SU-DHL-6 (cell line): ENCODE results near the gene FAH.

Experiments used
- EZH2phosphoT487 ChIP-seq: fragments of 200-600 bp; sonication (generic), shearing (Covaris generic); conservative IDR thresholded peaks from 2 replicates; pipeline ENCODE4 v1.6.1; 2018; ENCODE audit warnings: mild to moderate bottlenecking, antibody characterized with exemption, low read length, moderate library complexity, mixed read lengths
- TF ChIP-seq, protein P1 (sequence below): fragments of 200-600 bp; sonication (generic); IDR thresholded peaks from one replicate; pipeline ENCODE4 v1.5.1; 2017; ENCODE audit warnings: antibody characterized with exemption, mild to moderate bottlenecking, low read length, moderate library complexity; ENCODE audit not compliant: insufficient read depth, poor library complexity, severe bottlenecking

DNA sequence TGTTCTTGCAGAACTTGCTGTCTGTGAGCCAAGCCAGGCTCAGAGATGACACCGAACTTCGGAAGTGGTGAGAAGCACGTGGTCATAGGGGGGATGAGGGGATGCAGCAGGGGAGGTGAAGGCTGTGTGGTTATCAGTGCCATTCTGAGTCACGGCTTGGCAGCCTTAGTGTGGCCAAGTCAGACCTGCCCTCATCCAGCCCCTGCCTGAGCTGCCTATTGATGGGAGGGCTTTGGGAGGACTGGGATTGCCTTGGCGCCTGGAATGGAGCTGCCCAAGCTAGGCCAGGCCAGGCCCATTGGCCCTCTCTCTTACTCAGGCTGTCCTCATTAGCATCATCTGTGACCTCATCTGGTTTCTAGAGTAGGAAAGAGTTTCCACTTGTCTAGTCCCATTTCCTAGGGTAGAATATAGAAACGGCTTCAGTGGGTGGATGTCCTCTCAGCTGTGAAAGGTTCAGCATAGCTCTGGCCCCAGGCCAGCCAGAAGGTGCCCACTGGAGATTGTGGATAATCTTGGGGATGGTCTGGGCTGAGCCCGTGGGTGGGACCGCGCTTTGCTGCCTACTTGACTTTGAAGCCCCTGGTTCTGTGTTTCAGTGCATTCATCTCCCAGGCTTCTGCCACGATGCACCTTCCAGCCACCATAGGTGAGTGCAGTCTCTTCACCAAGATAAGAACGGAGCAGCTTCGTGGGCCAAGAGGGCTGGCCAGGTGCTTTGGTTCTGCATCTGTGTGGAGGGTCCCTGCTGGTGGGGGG lies 7.2 kb downstream of the FAH start:
- TF ChIP-seq, protein P1, sequence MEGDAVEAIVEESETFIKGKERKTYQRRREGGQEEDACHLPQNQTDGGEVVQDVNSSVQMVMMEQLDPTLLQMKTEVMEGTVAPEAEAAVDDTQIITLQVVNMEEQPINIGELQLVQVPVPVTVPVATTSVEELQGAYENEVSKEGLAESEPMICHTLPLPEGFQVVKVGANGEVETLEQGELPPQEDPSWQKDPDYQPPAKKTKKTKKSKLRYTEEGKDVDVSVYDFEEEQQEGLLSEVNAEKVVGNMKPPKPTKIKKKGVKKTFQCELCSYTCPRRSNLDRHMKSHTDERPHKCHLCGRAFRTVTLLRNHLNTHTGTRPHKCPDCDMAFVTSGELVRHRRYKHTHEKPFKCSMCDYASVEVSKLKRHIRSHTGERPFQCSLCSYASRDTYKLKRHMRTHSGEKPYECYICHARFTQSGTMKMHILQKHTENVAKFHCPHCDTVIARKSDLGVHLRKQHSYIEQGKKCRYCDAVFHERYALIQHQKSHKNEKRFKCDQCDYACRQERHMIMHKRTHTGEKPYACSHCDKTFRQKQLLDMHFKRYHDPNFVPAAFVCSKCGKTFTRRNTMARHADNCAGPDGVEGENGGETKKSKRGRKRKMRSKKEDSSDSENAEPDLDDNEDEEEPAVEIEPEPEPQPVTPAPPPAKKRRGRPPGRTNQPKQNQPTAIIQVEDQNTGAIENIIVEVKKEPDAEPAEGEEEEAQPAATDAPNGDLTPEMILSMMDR = no peak
- no peak for TF ChIP-seq EZH2phosphoT487
